HCT116 (cell line): ENCODE results near the gene HYI. TPM values are rescaled to one million over a fixed set of nuclear protein-coding genes. Genes with fewer than 3 reads are reported as not detected.

ENCODE experiments used
- ATAC-seq: fragments of 200-7000 bp; cut with Tn5 transposase; 2 replicates; pipeline ENCODE4 v1.9.1; 2020; ENCODE audit warnings: mild to moderate bottlenecking, moderate library complexity
- BruUV-seq: library from RNA; stranded (reverse); fragments of 400-500 nt; replicated peaks from 2 replicates; lab custom pipeline; 2021; lab: Mats Ljungman, UMichigan
- CTCF ChIA-PET: fragments of 300-600 bp; sonication (Branson Sonifier 250); formaldehyde crosslinking; loops from one replicate; lab custom pipeline; 2021; ENCODE audit warnings: antibody characterized with exemption; lab: Charles Lee
- POLR2A ChIA-PET: fragments of 300-600, 350-600 bp; sonication (Branson Sonifier 250); formaldehyde crosslinking; loops from one replicate; lab custom pipeline; 2021; ENCODE audit warnings: antibody characterized with exemption; lab: Charles Lee
- RAD21 ChIA-PET, 2 experiments: fragments of 300-600 bp; sonication (Branson Sonifier 250); formaldehyde crosslinking; loops; one replicate each; lab custom pipeline; 2023; ENCODE audit warnings: low total read pairs in 2 of 2; ENCODE audit not compliant: uncharacterized antibody in 2 of 2, unreplicated experiment in 2 of 2, low non-redundant PET in 1 of 2; lab: Charles Lee
- DNase-seq: peaks from one replicate; pipeline ENCODE4 v3.0.0-alpha.2; 2010; ENCODE audit warnings: low read depth, low spot score
- H2AFZ ChIP-seq: fragments of 200-600 bp; shearing (Covaris generic), sonication (generic); 2 replicates; pipeline ENCODE4 v1.6.1; 2017; ENCODE audit warnings: low read depth, mixed run types, mixed read lengths, antibody characterized with exemption, low read length; ENCODE audit not compliant: poor library complexity, severe bottlenecking
- H3K27ac ChIP-seq: 2 replicates; pipeline ENCODE4 v1.5.1; 2012; ENCODE audit warnings: low read depth, low read length
- H3K27me3 ChIP-seq: fragments of 200-600 bp; sonication (generic); 2 replicates; pipeline ENCODE4 v1.6.1; 2016; ENCODE audit warnings: mixed run types, low read length, mixed read lengths; ENCODE audit not compliant: insufficient read depth
- H3K36me3 ChIP-seq, 2 experiments: fragments of 200-500 bp in 1 of 2; fragments of 200-600 bp in 1 of 2; sonication (Bioruptor generic) in 1 of 2; sonication (generic) in 1 of 2; 2 replicates each; pipeline versions ENCODE4 v1.5.1 to v1.6.1; 2014 to 2016; ENCODE audit warnings: low read length in 2 of 2, inconsistent platforms in 1 of 2, mixed read lengths in 1 of 2, mixed run types in 1 of 2; ENCODE audit not compliant: insufficient read depth in 2 of 2, control insufficient read depth in 1 of 2
- H3K4me1 ChIP-seq, 2 experiments: fragments of 200-600 bp in 1 of 2; sonication (generic) in 1 of 2; 2 replicates each; pipeline versions ENCODE4 v1.5.1 to v1.6.1; 2012 to 2017; ENCODE audit warnings: low read length in 2 of 2, inconsistent platforms in 1 of 2, mild to moderate bottlenecking in 1 of 2, mixed read lengths in 1 of 2, mixed run types in 1 of 2, moderate library complexity in 1 of 2; ENCODE audit not compliant: insufficient read depth in 2 of 2, control insufficient read depth in 1 of 2
- H3K4me2 ChIP-seq: fragments of 200-600 bp; sonication (generic); 2 replicates; pipeline ENCODE4 v1.6.1; 2017; ENCODE audit warnings: mixed run types, low read length, mixed read lengths
- H3K4me3 ChIP-seq, 2 experiments: fragments of 200-600 bp in 1 of 2; sonication (generic) in 1 of 2; replicated peaks in 1 of 2; 2 replicates each; pipeline ENCODE4 v1.5.1; 2011 to 2016; ENCODE audit warnings: low read length in 2 of 2, control low read depth in 1 of 2, low read depth in 1 of 2, mild to moderate bottlenecking in 1 of 2, mixed read lengths in 1 of 2, mixed run types in 1 of 2
- H3K79me2 ChIP-seq: fragments of 200-600 bp; sonication (generic); 2 replicates; pipeline ENCODE4 v1.6.1; 2017; ENCODE audit warnings: mild to moderate bottlenecking, mixed run types, low read length, moderate library complexity, mixed read lengths; ENCODE audit not compliant: insufficient read depth
- H3K9ac ChIP-seq: fragments of 200-600 bp; sonication (generic); 2 replicates; pipeline ENCODE4 v1.6.1; 2016; ENCODE audit warnings: low read length, mixed read lengths
- H3K9me2 ChIP-seq: fragments of 200-600 bp; sonication (generic), shearing (Covaris generic); 2 replicates; pipeline ENCODE4 v1.6.1; 2017; ENCODE audit warnings: mixed run types, mild to moderate bottlenecking, moderate library complexity; ENCODE audit not compliant: insufficient read depth
- H3K9me3 ChIP-seq, 2 experiments: fragments of 200-500 bp in 1 of 2; fragments of 200-600 bp in 1 of 2; sonication (Bioruptor generic) in 1 of 2; sonication (generic) in 1 of 2; 2 replicates each; pipeline ENCODE4 v1.6.1; 2014 to 2017; ENCODE audit warnings: low read length in 2 of 2, mixed read lengths in 2 of 2, inconsistent platforms in 1 of 2, low read depth in 1 of 2, mild to moderate bottlenecking in 1 of 2, mixed run types in 1 of 2, moderate library complexity in 1 of 2; ENCODE audit not compliant: control insufficient read depth in 1 of 2, insufficient read depth in 1 of 2
- H4K20me1 ChIP-seq: fragments of 200-600 bp; sonication (generic), shearing (Covaris generic); 2 replicates; pipeline ENCODE4 v1.6.1; 2017; ENCODE audit warnings: mixed run types, mild to moderate bottlenecking, moderate library complexity; ENCODE audit not compliant: insufficient read depth
- ATF3 ChIP-seq: IDR thresholded peaks from 2 replicates; pipeline ENCODE4 v1.6.1; 2012
- CBX3 ChIP-seq: IDR thresholded peaks from 2 replicates; pipeline ENCODE4 v1.6.1; 2012; ENCODE audit warnings: low read depth
- CTCF ChIP-seq, 3 experiments: fragments of 200-600 bp in 1 of 3; sonication (generic) in 1 of 3; IDR thresholded peaks in 2 of 3; conservative IDR thresholded peaks in 1 of 3; 2 replicates each; pipeline ENCODE4 v1.5.1; 2012 to 2017; ENCODE audit warnings: low read depth in 2 of 3, low read length in 2 of 3, antibody characterized with exemption in 1 of 3, borderline replicate concordance in 1 of 3, control low read depth in 1 of 3, mild to moderate bottlenecking in 1 of 3, mixed read lengths in 1 of 3, mixed run types in 1 of 3, moderate library complexity in 1 of 3; ENCODE audit not compliant: insufficient read depth in 1 of 3
- EGR1 ChIP-seq: IDR thresholded peaks from 2 replicates; pipeline ENCODE4 v1.6.1; 2012; ENCODE audit warnings: low read depth
- ELF1 ChIP-seq: IDR thresholded peaks from 2 replicates; pipeline ENCODE4 v1.6.1; 2012; ENCODE audit warnings: low read depth, borderline replicate concordance
- EZH2 ChIP-seq: fragments of 200-600 bp; sonication (generic); IDR thresholded peaks from 2 replicates; pipeline ENCODE4 v1.6.1; 2017; ENCODE audit warnings: antibody characterized with exemption, mixed run types
- EZH2phosphoT487 ChIP-seq: fragments of 200-600 bp; IDR thresholded peaks from 2 replicates; pipeline ENCODE4 v1.6.1; 2018; ENCODE audit warnings: antibody characterized with exemption, borderline replicate concordance
- FOSL1 ChIP-seq: IDR thresholded peaks from 2 replicates; pipeline ENCODE4 v1.6.1; 2012; ENCODE audit warnings: low read depth
- JUND ChIP-seq: IDR thresholded peaks from 2 replicates; pipeline ENCODE4 v1.6.1; 2012
- MAX ChIP-seq: IDR thresholded peaks from 2 replicates; pipeline ENCODE4 v1.6.1; 2012
- POLR2A ChIP-seq: IDR thresholded peaks from 2 replicates; pipeline ENCODE4 v1.7.0; 2011; ENCODE audit warnings: borderline replicate concordance; ENCODE audit not compliant: insufficient read depth, insufficient read length; ENCODE audit errors: extremely low read depth
- POLR2AphosphoS5 ChIP-seq: IDR thresholded peaks from 2 replicates; pipeline ENCODE4 v1.6.1; 2011; ENCODE audit warnings: mild to moderate bottlenecking, low read depth, low read length, moderate library complexity
- RAD21 ChIP-seq: IDR thresholded peaks from 2 replicates; pipeline ENCODE4 v1.6.1; 2012; ENCODE audit warnings: low read depth, mild to moderate bottlenecking
- SIN3A ChIP-seq: IDR thresholded peaks from 2 replicates; pipeline ENCODE4 v1.6.1; 2012; ENCODE audit warnings: low read depth
- SP1 ChIP-seq: IDR thresholded peaks from 2 replicates; pipeline ENCODE4 v1.6.1; 2012; ENCODE audit warnings: low read depth
- SRF ChIP-seq: IDR thresholded peaks from 2 replicates; pipeline ENCODE4 v1.6.1; 2012; ENCODE audit warnings: low read depth
- YY1 ChIP-seq: IDR thresholded peaks from 2 replicates; pipeline ENCODE4 v1.6.1; 2011; ENCODE audit warnings: low read length, low read depth, moderate library complexity, mild to moderate bottlenecking; ENCODE audit not compliant: insufficient replicate concordance; ENCODE audit errors: extremely low read depth
- ZBTB33 ChIP-seq: IDR thresholded peaks from 2 replicates; pipeline ENCODE4 v1.6.1; 2011; ENCODE audit warnings: mild to moderate bottlenecking, low read length, moderate library complexity; ENCODE audit not compliant: insufficient replicate concordance; ENCODE audit errors: extremely low read depth
- ZFX ChIP-seq: fragments of 450-650 bp; IDR thresholded peaks from 2 replicates; pipeline ENCODE4 v1.6.1; 2017
- ZNF274 ChIP-seq: fragments of 200-500 bp; sonication (Bioruptor generic); IDR thresholded peaks from 2 replicates; pipeline ENCODE4 v1.6.1; 2014; ENCODE audit warnings: mild to moderate bottlenecking, low read depth, low read length, inconsistent platforms
- intact Hi-C: fragments of 100-400 bp; cut with micrococcal nuclease; formaldehyde crosslinking; loops from 2 replicates; pipeline ENCODE4 v1.10.0; 2022
- total RNA-seq: library from RNA; stranded (reverse); gene quantifications from one replicate; pipeline ENCODE4 v1.2.1, GENCODE V29; 2021; ENCODE audit not compliant: unreplicated experiment

The HYI gene
- total RNA-seq, 1 experiment from 2014 or later = 13.9 TPM

- H3K4me2 ChIP-seq = no peak overlapping the region
- no peak overlapping the region for H2AFZ ChIP-seq
- H3K9me3 ChIP-seq = no peaks in the 10 kb centered on the region
- DNase-seq (no peak), ATAC-seq (peak; percentile 44; the same call in 1 of the 2 replicates)
- H3K4me3 ChIP-seq = no peak overlapping the region
- peaks cover 7 to 16% of the 10 kb centered on the region in 2 experiments; a peak in 3 of 4 replicates for H3K36me3 ChIP-seq
- no peak overlapping the region for H3K9ac ChIP-seq
- CTCF ChIA-PET = no interaction called here
- H3K27ac ChIP-seq = no peak overlapping the region
- H4K20me1 ChIP-seq = no peaks in the 10 kb centered on the region
- H3K27me3 ChIP-seq = no peaks in the 10 kb centered on the region
- H3K4me1 ChIP-seq = no peaks in the 10 kb centered on the region
- POLR2A ChIA-PET = no interaction called here
- RAD21 ChIA-PET = no interaction called here
- intact Hi-C loops = no loop called here
- no TSS peak for BruUV-seq
- H3K9me2 ChIP-seq = no peaks in the 10 kb centered on the region
- TF ChIP-seq EGR1 = no peak
- no peak for TF ChIP-seq ELF1
- TF ChIP-seq EZH2phosphoT487 = no peak
- TF ChIP-seq EZH2 = no peak
- no peak for TF ChIP-seq CBX3
- no peak for TF ChIP-seq ZBTB33
- no peak for TF ChIP-seq POLR2AphosphoS5
- no peak for TF ChIP-seq SIN3A
- no peak for TF ChIP-seq RAD21
- TF ChIP-seq CTCF (IDR thresholded peaks at IDR 0.05 in 2 of 3, conservative IDR thresholded peaks at IDR 0.05 in 1 of 3; ENCODE audit: borderline replicate concordance in 1 of 3, insufficient read depth in 1 of 3, low read depth in 2 of 3, low read length in 2 of 3) = no peak
- no peak for TF ChIP-seq JUND
- TF ChIP-seq SP1 = no peak
- no peak for TF ChIP-seq MAX
- no peak for TF ChIP-seq SRF
- no peak for TF ChIP-seq ZFX
- TF ChIP-seq POLR2A = no peak
- no peak for TF ChIP-seq ATF3
- TF ChIP-seq ZNF274 = no peak
- TF ChIP-seq YY1 = no peak
- no peak for TF ChIP-seq FOSL1
- TF ChIP-seq, all 23 proteins: peak for 0
- no peaks in the 10 kb centered on the region for H3K79me2 ChIP-seq
Observed at GRCh38 chr1:43435146-43436145, 18.3 kb downstream of the HYI start.
